Measurements from ENCODE around the gene DESI2.
A peak's percentile ranks its signal among the peaks of the same experiment; 100 is the strongest.

The DESI2 gene

GRCh38 chr1:244672946-244673682 is 20.2 kb downstream of the DESI2 start:
- Histone ChIP-seq H3K27me3 (ENCODE audit: low read length) (no peaks in the 10 kb centered on the region), H3K79me2 (ENCODE audit: insufficient read depth, low read length) (peaks cover 100% of the 10 kb centered on the region), H2AFZ (ENCODE audit: low read depth, low read length, severe bottlenecking) (no peak overlapping the region), H3K9ac (ENCODE audit: low read length) (no peak overlapping the region), H3K36me3 (ENCODE audit: low read length) (peaks cover 29% of the 10 kb centered on the region; the same call in 1 of the 2 replicates), H3K9me3 (ENCODE audit: insufficient read depth, low read length) (no peaks in the 10 kb centered on the region), H3K9me2 (replicated peaks; ENCODE audit: insufficient read depth, low read length) (no peaks in the 10 kb centered on the region), H3F3A (ENCODE audit: insufficient read depth) (peaks cover 21% of the 10 kb centered on the region; the same call in 1 of the 2 replicates), H4K20me1 (ENCODE audit: low read depth, low read length) (peaks cover 33% of the 10 kb centered on the region), H3K27ac (ENCODE audit: low read depth, low read length) (peak overlapping the region; percentile 16; the same call in 1 of the 2 replicates), H3K4me3 (ENCODE audit: insufficient read depth, low read length, poor library complexity, severe bottlenecking) (no peak overlapping the region), H3K4me2 (ENCODE audit: low read depth, low read length, poor library complexity, severe bottlenecking) (no peak overlapping the region)
- TF ChIP-seq EZH2phosphoT487 (conservative IDR thresholded peaks at IDR 0.05; ENCODE audit: low read length), result no peak
- TF ChIP-seq CTCF (IDR thresholded peaks at IDR 0.05; ENCODE audit: insufficient read depth, low read length, poor library complexity, severe bottlenecking), result no peak

- Histone ChIP-seq H3K79me2 (ENCODE audit: insufficient read depth, low read length) (peaks cover 100% of the 10 kb centered on the region), H3K36me3 (ENCODE audit: low read length) (peaks cover 35% of the 10 kb centered on the region; the same call in 1 of the 2 replicates), H3K4me2 (ENCODE audit: low read depth, low read length, poor library complexity, severe bottlenecking) (no peak overlapping the region), H3K4me3 (ENCODE audit: insufficient read depth, low read length, poor library complexity, severe bottlenecking) (no peak overlapping the region), H3K9me2 (replicated peaks; ENCODE audit: insufficient read depth, low read length) (no peaks in the 10 kb centered on the region), H3K27ac (ENCODE audit: low read depth, low read length) (no peak overlapping the region), H3K27me3 (ENCODE audit: low read length) (no peaks in the 10 kb centered on the region), H3K9ac (ENCODE audit: low read length) (no peak overlapping the region), H3F3A (ENCODE audit: insufficient read depth) (peaks cover 21% of the 10 kb centered on the region; the same call in 1 of the 2 replicates), H2AFZ (ENCODE audit: low read depth, low read length, severe bottlenecking) (no peak overlapping the region), H4K20me1 (ENCODE audit: low read depth, low read length) (peaks cover 36% of the 10 kb centered on the region), H3K9me3 (ENCODE audit: insufficient read depth, low read length) (no peaks in the 10 kb centered on the region)
- TF ChIP-seq CTCF (IDR thresholded peaks at IDR 0.05; ENCODE audit: insufficient read depth, low read length, poor library complexity, severe bottlenecking), result no peak
- TF ChIP-seq EZH2phosphoT487 (conservative IDR thresholded peaks at IDR 0.05; ENCODE audit: low read length), result no peak
Observed at GRCh38 chr1:244674446-244674845, 21.5 kb downstream of the DESI2 start.

GRCh38 chr1:244675167-244675566 is 22.2 kb downstream of the DESI2 start:
- Histone ChIP-seq H3K9me2 (replicated peaks; ENCODE audit: insufficient read depth, low read length) (no peaks in the 10 kb centered on the region), H3K36me3 (ENCODE audit: low read length) (peaks cover 35% of the 10 kb centered on the region; the same call in 1 of the 2 replicates), H3K4me2 (ENCODE audit: low read depth, low read length, poor library complexity, severe bottlenecking) (no peak overlapping the region), H2AFZ (ENCODE audit: low read depth, low read length, severe bottlenecking) (no peak overlapping the region), H3K9ac (ENCODE audit: low read length) (no peak overlapping the region), H3F3A (ENCODE audit: insufficient read depth) (peaks cover 21% of the 10 kb centered on the region; the same call in 1 of the 2 replicates), H3K4me3 (ENCODE audit: insufficient read depth, low read length, poor library complexity, severe bottlenecking) (no peak overlapping the region), H3K27me3 (ENCODE audit: low read length) (no peaks in the 10 kb centered on the region), H3K79me2 (ENCODE audit: insufficient read depth, low read length) (peaks cover 100% of the 10 kb centered on the region), H3K27ac (ENCODE audit: low read depth, low read length) (no peak overlapping the region; the same call in 1 of the 2 replicates), H4K20me1 (ENCODE audit: low read depth, low read length) (peaks cover 36% of the 10 kb centered on the region), H3K9me3 (ENCODE audit: insufficient read depth, low read length) (no peaks in the 10 kb centered on the region)
- TF ChIP-seq EZH2phosphoT487 (conservative IDR thresholded peaks at IDR 0.05; ENCODE audit: low read length), result no peak
- no peak for TF ChIP-seq CTCF (IDR thresholded peaks at IDR 0.05; ENCODE audit: insufficient read depth, low read length, poor library complexity, severe bottlenecking)

Measured in SU-DHL-6 (cell line).